Prostate gland (tissue), 2 donors: Measurements from ENCODE around the gene RRAD.

Experiments used
- CTCF ChIP-seq, 4 experiments: fragments of 200-600 bp in 2 of 4; fragments of 450-650 bp in 2 of 4; sonication (generic) in 2 of 4; IDR thresholded peaks; 1 replicate in 3 of 4; 2 replicates in 1 of 4; pipeline ENCODE4 v1.5.1; 2016 to 2019; ENCODE audit warnings: antibody characterized with exemption in 4 of 4, mild to moderate bottlenecking in 2 of 4, moderate library complexity in 2 of 4
- POLR2A ChIP-seq: fragments of 450-650 bp; IDR thresholded peaks from one replicate; pipeline ENCODE4 v1.6.1; 2016; ENCODE audit warnings: antibody characterized with exemption, mild to moderate bottlenecking
- POLR2AphosphoS5 ChIP-seq: sonication (generic); formaldehyde crosslinking; IDR thresholded peaks from one replicate; pipeline ENCODE4 v1.6.1; 2017; ENCODE audit warnings: antibody characterized with exemption

DNA sequence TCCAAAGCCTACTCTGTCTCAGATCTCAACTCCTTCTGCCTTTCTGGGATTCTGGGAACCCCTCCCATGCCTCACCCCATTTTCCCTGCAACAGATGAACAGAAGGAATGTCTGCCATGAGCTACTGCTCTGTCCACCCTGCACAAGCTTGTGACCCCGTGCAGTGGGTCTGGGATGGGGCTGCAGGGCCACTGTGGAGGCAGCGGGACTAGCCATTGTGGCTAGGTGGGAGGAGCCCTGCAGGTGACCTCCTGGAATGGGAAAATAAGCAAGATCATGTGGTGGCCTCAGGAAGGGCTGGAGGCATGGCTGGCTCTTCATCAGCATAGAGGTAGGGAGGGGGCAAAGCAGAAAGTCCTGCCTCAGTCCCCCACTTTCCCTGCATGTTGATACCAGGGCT, 31.3 kb downstream of the RRAD start:
- TF ChIP-seq CTCF (IDR thresholded peaks at IDR 0.05), result no peak
- no peak for TF ChIP-seq POLR2A
- TF ChIP-seq POLR2AphosphoS5, result no peak
